GM12872 (cell line): ENCODE measurements around the gene TXNRD2.

ENCODE experiments used
- CTCF ChIP-seq: IDR thresholded peaks from 3 replicates; pipeline ENCODE4 v1.5.1; 2011; ENCODE audit warnings: low read depth, mild to moderate bottlenecking, low read length, moderate library complexity; ENCODE audit not compliant: insufficient read depth

The TXNRD2 gene

GRCh38 chr22:19831016-19831415 lies 110.6 kb downstream of the TXNRD2 start:
- TF ChIP-seq CTCF = no peak

- TF ChIP-seq CTCF = no peak
Observed at GRCh38 chr22:19828035-19828401, 113.6 kb downstream of the TXNRD2 start.

- no peak for TF ChIP-seq CTCF
Observed at GRCh38 chr22:19827341-19828034, 114.1 kb downstream of the TXNRD2 start.

GRCh38 chr22:19826619-19826950 lies 115.0 kb downstream of the TXNRD2 start:
- TF ChIP-seq CTCF = no peak

- TF ChIP-seq CTCF = no peak
Observed at GRCh38 chr22:19825904-19826618, 115.6 kb downstream of the TXNRD2 start.
